ENCODE results near the gene ANKRD49.

DNA sequence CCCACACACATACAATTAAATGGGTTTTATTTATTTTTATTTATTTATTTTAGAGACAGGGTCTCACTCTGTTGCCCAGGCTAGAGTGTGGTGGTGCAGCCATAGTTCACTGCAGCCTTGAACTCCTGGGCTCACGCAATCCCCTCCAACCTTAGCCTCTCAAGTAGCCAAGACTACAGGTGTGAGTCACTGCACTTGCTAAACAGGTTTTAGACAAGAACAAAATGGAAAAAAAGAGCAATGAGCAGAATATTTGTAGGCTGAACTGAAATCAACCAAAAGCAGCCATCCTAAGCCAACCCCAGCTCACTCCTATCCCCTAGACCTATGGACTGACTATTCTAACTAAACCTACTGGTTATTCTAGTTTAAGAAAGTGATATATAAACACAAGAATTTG, 37.9 kb upstream of the ANKRD49 start:
- TF ChIP-seq, protein P1, sequence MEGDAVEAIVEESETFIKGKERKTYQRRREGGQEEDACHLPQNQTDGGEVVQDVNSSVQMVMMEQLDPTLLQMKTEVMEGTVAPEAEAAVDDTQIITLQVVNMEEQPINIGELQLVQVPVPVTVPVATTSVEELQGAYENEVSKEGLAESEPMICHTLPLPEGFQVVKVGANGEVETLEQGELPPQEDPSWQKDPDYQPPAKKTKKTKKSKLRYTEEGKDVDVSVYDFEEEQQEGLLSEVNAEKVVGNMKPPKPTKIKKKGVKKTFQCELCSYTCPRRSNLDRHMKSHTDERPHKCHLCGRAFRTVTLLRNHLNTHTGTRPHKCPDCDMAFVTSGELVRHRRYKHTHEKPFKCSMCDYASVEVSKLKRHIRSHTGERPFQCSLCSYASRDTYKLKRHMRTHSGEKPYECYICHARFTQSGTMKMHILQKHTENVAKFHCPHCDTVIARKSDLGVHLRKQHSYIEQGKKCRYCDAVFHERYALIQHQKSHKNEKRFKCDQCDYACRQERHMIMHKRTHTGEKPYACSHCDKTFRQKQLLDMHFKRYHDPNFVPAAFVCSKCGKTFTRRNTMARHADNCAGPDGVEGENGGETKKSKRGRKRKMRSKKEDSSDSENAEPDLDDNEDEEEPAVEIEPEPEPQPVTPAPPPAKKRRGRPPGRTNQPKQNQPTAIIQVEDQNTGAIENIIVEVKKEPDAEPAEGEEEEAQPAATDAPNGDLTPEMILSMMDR (IDR thresholded peaks at IDR 0.05): no peak
- TF ChIP-seq POLR2A (IDR thresholded peaks at IDR 0.05): no peak

All from uterus (tissue), 2 donors.